ENCODE results near the gene KHDC1. TPM values are rescaled to one million over a fixed set of nuclear protein-coding genes. Genes with fewer than 3 reads are reported as not detected.
"Not testable (repeated sequence)": the region's sequence is repeated elsewhere in the genome, so short reads cannot be mapped to it uniquely, and the experiment has no call there.

KHDC1 gene, protein sequence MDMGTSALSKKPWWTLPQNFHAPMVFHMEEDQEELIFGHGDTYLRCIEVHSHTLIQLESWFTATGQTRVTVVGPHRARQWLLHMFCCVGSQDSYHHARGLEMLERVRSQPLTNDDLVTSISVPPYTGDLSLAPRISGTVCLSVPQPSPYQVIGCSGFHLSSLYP
- 4.8 TPM for polyA plus RNA-seq (ENCODE audit: insufficient read length)

DNA sequence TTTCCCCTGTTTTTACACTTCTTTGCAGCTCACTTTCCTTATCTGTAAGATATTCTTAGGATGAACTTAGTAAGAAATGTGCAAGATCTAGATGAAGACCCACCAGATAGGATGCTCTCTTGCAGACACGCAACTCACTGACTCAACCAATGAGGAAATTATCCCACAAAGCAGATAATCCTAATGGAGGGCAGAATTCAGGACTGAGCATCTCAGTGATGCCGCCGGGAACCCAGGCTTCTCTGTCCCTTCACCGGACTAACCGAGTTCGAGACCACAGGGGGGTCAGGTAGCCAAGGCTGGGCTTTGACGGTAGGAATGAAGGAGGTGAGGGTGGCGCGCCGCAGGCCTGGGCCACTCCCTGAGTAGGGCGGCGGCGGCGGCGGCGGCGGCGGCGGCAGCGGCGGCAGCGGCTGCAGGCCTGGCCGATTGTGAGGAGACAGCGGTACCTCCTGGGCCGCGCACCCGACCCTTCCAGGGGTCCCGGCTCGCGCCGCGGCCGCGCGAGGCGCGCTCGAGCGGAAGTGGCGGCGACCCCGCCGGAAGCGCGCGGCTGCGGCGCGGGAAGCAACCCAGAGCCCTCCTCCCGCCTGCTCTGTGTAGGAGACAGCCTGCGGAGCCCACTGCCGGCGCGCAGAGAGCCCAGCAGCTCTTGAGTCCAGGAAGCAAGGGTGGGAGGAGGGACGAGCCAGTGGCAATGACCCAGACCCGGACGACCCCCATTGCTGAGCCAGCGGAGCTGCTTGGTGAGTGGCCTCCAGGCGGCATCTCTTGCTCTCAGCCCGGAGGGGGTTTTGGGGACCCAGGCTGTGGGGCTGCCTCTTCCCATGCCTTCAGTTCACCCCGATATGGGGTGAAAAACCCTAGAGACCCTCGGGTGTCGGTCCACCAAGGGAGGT lies at the start of gene KHDC1:
Gene KHDC1 (minus strand): TSS at position 526 of the 899 bp plus-strand sequence. CDS start 20,679 bp downstream, outside the sequence.
- peak; percentile 24 for DNase-seq (ENCODE audit: low read depth)

DNA sequence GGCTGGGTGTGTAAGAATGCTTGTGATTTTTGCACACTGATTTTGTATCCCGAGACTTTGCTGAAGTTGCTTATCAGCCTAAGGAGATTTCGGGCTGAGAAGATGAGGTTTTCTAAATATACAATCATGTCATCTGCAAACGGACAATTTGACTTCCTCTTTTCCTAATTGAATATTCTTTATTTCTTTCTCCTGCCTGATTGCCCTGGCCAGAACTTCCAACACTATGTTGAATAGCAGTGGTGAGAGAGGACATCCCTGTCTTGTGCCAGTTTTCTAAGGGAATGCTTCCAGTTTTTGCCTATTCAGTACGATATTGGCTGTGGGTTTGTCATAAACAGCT lies 47.5 kb upstream of the KHDC1 start:
- DNase-seq (ENCODE audit: low read depth): not testable (repeated sequence)

DNA sequence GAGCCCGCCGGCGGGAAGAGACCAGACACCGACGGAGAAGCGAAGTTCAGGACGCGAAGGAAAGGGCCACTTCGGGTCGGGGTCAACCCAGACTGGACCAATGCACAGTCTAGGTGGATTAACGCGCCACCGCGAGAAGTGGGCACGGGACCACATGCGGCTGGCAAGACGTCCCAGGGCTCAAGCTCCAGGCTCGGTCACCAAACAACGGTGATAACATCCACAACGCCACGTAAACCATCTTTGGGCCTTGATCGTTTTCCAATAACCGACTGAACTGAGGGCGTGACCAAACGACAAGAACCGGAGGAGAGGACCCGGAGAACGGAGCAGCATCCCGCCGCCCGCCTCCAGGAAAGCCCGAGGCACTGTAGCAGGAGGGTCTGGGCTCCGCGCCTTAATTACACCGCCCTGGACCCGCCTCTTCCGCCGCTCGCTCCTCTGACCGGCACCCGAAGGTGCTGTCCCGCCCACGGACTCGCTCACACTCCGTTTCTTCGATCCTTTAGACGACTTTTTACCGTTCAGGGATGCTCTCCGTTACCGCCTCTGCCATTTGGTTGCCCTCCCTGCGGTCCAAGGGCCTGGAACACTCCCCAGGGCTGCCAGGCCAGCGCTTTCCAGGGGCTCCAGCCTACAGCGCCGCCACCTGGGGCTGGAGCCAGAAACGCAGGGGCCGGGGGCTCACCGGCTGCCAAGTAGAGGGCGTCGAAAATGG lies 46.9 kb upstream of the KHDC1 start:
- no peak for DNase-seq (ENCODE audit: low read depth)

DNA sequence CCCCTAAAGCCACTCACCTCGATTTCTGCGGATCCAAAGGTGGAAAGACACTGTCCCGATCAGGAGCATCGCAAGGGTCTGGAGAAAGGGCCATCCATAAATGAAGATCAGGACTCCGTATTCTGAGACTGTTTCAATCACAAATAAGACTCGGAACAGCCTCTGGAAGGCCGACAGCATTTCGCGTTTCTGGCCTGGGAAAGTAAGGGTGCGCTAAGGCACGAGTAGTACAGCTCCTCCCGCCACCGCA lies 46.5 kb upstream of the KHDC1 start:
- no peak for DNase-seq (ENCODE audit: low read depth)

DNA sequence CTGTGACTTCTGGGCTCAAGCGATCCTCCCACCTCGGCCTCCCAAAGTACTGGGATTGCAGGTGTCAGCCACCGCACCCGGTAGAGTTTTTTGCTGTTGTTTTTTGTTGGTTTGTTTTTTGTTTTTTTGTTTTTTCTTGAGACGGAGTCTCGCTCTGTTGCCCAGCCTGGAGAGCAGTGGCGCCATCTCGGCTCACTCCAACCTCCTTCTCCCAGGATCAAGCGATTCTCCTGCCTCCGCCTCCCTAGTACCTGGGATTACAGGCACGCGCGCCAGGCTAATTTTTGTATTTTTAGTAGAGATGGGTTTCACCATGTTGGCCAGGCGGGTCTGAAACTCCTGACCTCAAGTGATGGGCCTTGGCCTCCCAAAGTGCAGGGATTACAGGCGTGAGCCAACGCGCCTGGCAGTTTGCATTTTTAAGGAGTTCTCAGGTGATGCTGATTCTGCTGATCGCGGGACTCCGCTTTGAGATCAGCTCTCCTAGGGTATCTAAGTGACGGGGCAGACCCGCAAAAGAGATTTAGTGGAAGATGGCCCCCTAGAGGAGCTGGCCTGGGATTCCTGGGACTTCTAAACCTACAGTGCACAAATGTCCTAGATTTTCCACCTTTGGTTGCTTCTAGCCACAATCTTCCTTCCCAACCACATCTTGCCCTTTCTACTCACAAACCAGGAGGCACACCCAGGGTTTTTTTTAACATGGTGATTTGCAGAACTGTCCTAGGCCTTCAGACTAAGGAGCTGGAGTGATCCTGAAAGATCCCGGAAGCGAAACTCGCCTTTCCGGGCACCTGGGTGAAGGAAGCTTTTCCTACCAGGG lies 45.9 kb upstream of the KHDC1 start:
- no peak for DNase-seq (ENCODE audit: low read depth)

DNA sequence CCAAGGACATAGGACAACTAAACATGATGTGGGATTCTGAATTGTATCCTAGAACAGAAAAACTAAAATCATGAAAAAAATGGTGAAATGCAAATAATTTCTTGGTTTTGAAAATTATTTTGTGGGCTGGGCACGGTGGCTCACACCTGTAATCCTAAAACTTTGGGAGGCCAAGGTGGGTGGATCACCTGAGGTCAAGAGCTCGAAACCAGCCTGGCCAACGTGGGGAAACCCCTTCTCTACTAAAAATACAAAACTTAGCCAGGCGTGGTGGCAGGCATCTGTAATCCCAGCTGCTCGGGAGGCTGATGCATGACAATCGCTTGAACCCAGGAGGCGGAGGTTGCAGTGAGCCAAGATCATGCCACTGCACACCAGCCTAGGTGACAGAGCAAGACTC lies 40.8 kb upstream of the KHDC1 start:
- not testable (repeated sequence) for DNase-seq (ENCODE audit: low read depth)

DNA sequence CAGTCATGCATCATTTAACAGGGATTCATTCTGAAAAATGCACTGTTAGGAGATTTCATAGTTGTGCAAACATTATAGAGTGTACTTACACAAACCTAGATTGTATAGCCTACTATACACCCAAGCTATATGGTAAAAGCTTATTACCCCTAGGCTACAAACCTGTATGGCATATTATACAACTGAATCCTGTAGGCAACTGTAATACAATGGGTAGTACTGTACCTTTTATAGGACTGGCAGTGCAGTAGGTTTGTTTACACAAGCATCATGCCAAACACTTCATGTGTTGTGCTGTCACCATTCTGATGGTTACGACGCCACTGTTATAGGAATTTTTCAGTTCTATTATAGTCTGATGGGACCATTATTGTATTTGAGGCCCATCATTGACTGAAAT lies 39.3 kb upstream of the KHDC1 start:
- DNase-seq (ENCODE audit: low read depth): no peak

DNA sequence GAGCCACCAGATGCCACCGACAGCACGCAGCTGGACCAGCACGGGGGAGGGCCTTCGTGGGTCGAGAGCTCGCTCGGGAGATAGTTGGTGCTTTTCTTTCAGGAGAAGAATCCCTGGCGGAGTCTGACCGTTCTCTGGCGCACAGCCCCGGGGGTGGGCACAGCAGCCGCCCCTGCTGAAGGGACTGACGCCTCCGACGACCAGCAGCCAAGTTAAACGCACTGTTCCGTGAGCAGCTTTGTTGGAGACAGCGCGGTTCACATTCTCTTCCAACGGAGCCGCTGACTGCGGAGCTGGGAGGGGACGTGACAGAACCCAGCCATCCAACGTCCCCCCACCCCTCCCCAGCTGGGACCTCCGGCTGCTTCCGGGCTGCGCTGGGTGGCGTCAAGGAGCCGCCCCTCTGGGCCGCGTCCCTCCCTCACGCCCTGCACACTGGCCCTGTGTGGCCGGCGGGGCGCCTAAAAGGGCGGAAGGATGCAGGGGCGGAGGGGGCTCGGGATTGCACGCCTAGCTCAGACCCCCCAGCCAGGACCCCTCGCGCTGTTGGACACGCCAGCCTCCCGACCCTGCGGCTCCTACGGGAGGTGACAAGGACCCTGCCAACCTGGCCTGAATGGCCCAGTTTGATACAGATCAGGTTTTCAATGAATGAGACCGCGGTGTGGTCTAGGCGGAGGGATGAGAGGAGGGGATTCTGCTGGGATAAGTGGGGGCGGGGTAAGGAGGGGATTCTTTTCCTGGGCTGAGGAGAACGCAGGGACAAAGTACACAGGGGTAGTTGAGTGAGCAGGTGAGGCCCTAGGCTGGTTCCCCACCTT lies 36.4 kb upstream of the KHDC1 start:
- DNase-seq (ENCODE audit: low read depth): no peak

DNA sequence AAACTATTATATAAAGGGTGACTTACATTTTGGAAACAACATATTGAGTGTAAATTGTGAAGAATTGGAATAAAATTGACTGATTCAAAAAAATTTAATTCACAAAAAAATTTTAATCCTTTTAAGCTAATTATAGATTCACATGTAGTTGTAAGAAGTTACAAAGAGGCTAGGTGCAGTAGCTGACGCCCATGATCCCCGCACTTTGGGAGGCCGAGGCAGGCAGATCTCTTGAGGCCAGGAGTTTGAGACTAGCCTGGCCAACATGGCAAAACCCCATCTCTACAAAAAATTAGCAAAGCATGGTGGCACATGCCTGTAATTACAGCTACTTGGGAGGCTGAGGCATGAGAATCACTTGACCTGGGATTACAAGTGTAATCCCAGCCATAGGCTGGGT lies 30.3 kb upstream of the KHDC1 start:
- no peak for DNase-seq (ENCODE audit: low read depth)

DNA sequence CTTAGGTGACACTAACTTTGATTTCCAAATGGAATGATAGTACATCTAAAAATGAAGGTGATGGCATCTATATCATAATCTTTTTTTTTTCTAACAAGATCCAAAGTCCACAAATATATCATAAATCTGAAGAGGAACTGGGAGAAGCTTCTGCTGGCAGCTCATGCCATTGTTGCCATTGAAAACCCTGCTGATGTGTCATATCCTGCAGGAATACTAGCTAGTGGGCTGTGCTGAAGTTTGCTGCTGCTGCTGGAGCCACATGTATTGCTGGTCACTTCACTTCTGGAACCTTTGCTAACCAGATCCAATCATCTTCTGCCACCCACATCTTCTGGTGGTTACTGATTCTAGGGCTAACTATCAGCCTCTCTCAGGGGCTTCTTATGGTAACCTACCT lies 27.4 kb upstream of the KHDC1 start:
- DNase-seq (ENCODE audit: low read depth): no peak

DNA sequence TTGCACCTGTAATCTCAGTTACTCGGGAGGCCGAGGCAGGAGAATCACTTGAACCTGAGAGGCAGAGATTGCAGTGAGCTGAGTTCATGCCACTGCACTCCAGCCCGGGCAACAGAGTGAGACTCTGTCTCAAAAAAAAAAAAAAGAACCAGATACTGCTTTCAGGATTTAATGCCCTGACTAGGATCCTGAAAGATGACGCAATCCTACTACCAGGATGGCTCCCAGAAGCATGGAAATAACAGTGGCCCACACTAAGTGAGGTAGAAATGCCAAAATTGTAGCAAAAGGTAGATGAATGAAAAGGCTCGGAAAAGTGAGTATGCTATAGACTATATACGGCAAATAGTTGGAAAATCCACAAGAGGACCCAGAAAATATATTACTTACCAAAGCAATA lies 23.8 kb upstream of the KHDC1 start:
- DNase-seq (ENCODE audit: low read depth): no peak

DNA sequence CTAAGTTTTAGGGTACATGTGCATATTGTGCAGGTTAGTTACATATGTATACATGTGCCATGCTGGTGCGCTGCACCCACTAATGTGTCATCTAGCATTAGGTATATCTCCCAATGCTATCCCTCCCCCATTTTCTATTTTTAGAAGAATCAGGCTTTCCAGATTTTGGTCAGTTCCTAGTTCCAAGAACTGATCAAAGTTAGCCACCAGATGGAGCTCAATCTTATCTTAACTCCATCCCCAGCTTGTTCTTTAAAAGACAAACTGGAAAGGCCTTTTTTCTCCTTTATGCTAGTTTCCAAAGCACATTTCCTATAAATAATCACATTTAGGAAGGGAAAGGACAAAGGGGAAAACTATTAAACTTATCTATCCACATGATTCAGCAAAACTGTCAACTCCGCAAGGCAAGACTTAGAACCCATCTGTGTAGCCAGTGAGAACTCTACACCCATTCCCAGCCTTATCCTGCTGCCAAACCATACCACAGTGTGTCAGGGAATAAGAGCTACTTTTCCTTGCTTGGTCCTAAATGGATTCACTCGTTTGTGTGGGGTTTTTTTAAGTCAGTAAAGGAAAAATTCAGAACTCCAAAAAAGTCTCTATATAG lies 22.8 kb upstream of the KHDC1 start:
- no peak for DNase-seq (ENCODE audit: low read depth)

DNA sequence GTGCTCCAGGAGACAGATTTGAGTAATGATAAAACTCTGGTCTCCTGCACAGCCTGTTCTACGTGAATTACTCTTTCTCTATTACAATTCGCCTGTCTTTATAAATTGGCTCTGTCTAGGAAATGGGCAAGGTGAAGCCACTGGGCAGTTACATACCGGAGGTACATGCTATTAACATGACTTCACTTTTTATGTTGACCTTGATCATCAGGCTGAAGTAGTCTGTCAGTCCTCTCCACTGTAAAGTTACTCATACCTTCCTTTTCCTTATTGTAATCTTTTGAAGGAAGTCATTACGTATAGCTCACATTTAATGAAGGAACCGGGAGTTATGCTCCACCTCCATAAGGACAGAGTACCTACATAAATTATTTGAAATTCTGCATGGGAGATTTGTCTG lies 19.9 kb upstream of the KHDC1 start:
- DNase-seq (ENCODE audit: low read depth): no peak

DNA sequence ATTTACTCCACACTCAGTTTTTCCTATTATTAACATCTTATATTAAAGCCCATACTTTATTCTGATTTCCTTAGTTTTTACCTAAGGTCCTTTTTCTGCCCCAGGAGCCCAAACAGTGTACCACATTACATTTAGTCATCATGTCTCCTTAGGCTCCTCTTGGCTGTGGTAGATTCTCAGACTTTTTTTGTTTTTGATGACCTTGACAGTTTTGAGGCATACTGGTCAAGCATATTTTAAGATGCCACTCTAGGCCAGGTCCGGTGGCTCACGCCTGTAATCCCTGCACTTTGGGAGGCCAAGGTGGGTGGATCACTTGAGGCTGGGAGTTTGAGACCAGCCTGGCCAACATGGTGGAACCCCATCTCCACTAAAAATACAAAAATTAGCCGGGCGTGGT lies 18.7 kb upstream of the KHDC1 start:
- DNase-seq (ENCODE audit: low read depth): not testable (repeated sequence)

DNA sequence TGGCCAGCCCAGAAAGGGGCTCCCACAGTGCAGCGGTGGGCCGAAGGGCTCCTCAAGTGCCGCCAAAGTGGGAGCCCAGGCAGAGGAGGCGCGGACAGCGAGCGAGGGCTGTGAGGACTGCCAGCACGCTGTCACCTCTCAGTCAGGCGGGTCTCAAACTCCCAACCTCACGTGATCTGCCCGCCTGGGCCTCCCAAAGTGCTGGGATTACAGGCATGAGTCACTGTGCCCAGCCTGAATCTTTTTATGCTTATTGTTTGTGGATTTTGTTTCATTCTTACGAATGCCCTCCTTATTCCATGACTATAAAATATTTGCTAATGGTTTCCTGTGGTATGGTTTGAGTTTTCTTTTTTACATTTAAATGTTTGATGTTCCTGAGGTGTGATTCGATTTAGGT lies 6.3 kb upstream of the KHDC1 start:
- DNase-seq (ENCODE audit: low read depth): not testable (repeated sequence)

DNA sequence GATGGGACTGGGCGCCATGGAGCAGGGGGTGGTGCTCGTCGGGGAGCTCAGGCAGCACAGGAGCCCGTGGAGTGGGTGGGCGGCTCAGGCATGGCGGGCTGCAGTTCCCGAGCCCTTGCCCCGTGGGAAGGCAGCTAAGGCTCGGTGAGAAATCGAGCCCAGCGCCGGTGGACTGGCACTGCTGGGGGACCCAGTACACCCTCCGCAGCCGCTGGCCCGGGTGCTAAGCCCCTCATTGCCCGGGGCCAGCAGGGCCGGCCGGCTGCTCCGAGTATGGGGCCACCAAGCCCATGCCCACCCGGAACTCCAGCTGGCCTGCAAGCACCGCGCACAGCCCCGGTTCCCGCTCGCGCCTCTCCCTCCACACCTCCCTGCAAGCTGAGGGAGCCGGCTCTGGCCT lies 5.9 kb upstream of the KHDC1 start:
- DNase-seq (ENCODE audit: low read depth): not testable (repeated sequence)

DNA sequence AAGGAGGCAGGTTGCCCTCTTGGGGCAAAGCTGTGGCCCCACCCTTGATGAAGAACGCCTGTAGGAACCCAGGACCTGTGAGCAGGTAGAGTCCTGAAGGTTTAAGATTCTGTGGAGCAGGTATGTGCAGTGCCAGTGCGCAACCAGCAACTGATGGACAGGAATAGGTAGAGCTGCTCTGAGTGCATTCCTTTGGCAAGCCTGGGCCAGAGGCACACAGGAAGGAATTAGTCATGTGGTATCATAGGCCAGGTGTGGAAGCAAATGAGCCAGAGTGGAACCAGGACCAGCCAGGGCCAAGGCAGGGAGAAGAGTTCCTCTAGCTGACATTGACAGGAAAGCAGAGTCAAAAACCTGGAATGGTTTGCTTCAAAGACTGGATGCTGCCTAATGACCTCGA lies 1.4 kb upstream of the KHDC1 start:
- no peak for DNase-seq (ENCODE audit: low read depth)

DNA sequence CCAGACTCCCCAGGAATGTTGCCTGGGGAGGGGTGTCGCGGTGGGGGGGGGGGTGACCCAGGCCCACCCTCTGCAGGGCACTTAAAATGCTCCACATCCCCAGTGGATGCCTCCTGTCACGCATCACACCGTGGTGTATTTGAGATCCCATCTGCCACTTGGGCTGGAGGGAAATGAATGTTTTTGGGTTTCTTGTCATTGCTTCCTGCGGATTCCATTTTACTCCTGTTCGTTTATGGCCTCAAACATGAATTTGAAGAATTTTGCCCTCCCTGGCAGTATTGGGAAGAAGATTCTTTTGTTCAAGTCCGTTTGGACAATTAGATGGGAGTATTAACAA lies 544 bp upstream of the KHDC1 start:
- DNase-seq (ENCODE audit: low read depth): no peak

DNA sequence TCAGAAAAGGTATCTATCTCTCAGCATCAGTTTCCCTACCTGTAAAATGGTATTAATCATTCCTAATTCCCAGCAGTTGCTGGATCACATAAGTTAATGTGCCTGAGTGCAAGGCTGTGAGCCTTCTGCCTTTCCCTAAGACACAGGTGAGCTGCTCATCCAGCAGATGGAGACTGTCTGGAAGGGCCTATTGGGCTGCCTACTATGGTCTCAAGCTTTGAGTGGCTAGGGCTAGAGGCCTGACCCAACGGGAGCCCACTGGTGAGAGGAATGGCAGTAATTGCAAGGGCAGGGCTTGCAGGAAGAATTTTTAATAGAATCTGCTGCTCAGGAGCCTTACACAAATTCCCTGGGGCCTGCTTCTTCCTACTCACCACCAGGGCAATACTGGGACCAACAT lies 4.3 kb downstream of the KHDC1 start:
- DNase-seq (ENCODE audit: low read depth): no peak

DNA sequence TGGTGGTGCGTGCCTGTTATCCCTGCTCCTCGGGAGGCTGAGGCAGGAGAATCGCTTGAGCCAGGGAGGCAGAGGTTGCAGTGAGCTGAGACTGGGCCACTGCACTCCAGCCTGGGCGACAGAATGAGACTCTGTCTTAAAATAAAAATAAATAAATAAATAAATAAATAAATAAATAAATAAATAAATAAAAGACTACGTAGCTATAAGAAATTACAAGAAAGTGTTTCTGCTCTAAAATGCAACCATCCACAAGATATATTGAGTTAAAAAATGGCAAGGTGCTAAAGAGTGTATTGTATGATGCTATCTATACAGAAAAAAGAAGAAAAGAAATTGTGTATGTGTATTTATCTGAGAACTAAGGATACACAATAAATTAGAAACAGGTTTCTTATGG lies 8.7 kb downstream of the KHDC1 start:
- not testable (repeated sequence) for DNase-seq (ENCODE audit: low read depth)

DNA sequence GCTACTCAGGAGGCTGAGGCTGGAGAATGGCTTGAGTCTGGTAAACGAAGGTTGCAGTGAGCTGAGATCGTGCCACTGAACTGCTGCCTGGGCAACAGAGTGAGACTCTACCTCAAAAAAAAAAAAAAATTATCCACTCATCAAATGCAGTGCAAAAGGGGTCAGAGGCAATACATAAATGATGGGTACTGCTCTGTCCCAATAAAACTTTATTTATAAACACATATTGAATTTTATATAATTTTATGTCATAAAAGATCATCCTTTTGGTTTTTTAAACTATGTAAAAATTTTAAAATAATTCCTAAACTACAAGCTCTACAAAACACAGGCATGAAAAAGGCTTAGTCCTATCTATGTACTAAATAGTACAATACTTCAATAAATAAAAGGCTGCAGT lies 10.3 kb downstream of the KHDC1 start:
- DNase-seq (ENCODE audit: low read depth): no peak

Measured in forelimb muscle (tissue), 1 donor.